ENCODE results near the gene GGACT.

The GGACT gene

DNA sequence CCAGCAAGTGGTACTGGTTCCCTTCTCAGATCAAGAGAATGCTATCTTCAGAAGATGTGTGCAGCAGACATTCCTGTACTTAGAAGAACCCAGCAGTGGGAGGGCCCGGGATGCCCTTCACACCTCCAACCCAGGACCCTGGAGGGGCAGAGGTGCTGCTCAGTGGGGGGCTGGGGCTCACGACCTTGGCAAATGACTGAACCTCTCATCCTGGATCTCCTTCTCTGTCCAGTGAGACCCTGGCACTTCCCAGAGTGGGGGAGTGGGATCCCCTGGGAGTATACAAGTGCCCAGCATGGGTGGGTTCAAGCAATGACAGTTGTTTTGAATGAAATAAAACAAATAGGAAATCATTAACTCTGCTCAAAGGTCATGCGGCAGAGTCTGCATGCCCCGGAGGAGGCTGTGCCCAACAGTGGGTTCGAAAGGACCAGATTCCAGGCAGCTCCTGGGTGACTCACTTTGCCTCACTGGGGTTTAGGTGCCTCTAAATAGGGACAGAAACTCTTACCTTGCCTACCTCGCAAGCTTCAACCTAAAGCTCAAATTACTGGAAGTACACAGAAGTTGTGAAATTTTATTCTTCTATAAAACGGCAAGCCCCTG lies 26.9 kb downstream of the GGACT start:
- no peak for DNase-seq (ENCODE audit: extremely low spot score)
- POLR2A ChIA-PET: no interaction called here
- TF ChIP-seq CTBP1 (IDR thresholded peaks at IDR 0.05; ENCODE audit: borderline replicate concordance): no peak
- no peak for TF ChIP-seq PKNOX1 (IDR thresholded peaks at IDR 0.05)
- TF ChIP-seq ZNF384 (IDR thresholded peaks at IDR 0.05): no peak
- TF ChIP-seq TARDBP (IDR thresholded peaks at IDR 0.05): no peak
- no peak for TF ChIP-seq LEF1 (IDR thresholded peaks at IDR 0.05; ENCODE audit: borderline replicate concordance)
- no peak for TF ChIP-seq SP1 (IDR thresholded peaks at IDR 0.05)
- no peak for TF ChIP-seq HDGF (IDR thresholded peaks at IDR 0.05; ENCODE audit: borderline replicate concordance)
- TF ChIP-seq L3MBTL2 (conservative IDR thresholded peaks at IDR 0.05): no peak
- no peak for TF ChIP-seq NFRKB (IDR thresholded peaks at IDR 0.05)
- CTCF ChIA-PET: interaction anchor here (3.4 kb wide), 1 partner anchor 11 kb away, joined by 13 read pairs; no protein-coding TSS in a partner anchor

- no peak for DNase-seq (ENCODE audit: extremely low spot score)
- POLR2A ChIA-PET: no interaction called here
- TF ChIP-seq FOXA1 (IDR thresholded peaks at IDR 0.05) (no peak), L3MBTL2 (conservative IDR thresholded peaks at IDR 0.05) (no peak), FOXM1 (IDR thresholded peaks at IDR 0.05; ENCODE audit: borderline replicate concordance) (no peak), CTBP1 (IDR thresholded peaks at IDR 0.05; ENCODE audit: borderline replicate concordance) (no peak), PKNOX1 (IDR thresholded peaks at IDR 0.05) (no peak), NFRKB (IDR thresholded peaks at IDR 0.05) (no peak), HDGF (IDR thresholded peaks at IDR 0.05; ENCODE audit: borderline replicate concordance) (no peak), FOXK2 (IDR thresholded peaks at IDR 0.05) (no peak)
- CTCF ChIA-PET: interaction anchor here (3.4 kb wide), 1 partner anchor 12 kb away, joined by 13 read pairs; no protein-coding TSS in a partner anchor
Measured at GRCh38 chr13:100561158-100561499, 27.5 kb downstream of the GGACT start.

DNA sequence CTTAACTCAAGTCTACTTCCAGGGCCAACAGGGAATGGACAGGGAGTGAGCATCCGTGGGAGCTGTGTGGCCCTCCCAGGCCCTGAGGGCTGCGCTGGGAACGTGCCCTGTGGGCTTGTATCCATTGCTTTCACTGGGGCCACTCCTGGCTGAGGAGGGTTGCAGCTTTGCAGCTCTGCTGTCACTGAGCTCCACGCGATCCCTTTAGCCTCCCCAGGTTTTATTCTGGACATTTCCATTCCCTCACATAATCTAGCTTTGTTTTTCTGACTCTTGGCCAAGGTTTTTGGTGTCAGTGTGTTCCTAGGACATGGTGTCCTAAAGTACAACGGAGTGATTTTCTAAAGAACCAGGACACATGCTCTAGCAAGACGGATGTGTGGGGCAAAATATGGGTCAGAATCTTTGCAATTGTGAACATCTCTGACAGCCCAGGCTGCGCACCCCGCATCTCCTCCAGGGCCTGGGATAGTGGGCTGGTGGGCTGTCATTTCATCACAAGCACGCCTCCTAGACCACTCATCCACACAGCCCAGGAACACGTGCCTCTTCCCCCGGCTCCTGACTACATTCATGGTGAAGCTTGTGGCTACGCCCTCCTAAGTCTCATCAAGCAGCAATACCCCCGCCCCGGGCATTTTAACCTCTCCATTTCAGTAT lies 28.0 kb downstream of the GGACT start:
- CTCF ChIA-PET: interaction anchor here (3.4 kb wide), 1 partner anchor 12 kb away, joined by 13 read pairs; no protein-coding TSS in a partner anchor
- DNase-seq (ENCODE audit: extremely low spot score): no peak
- no peak for TF ChIP-seq TARDBP (IDR thresholded peaks at IDR 0.05)
- no peak for TF ChIP-seq L3MBTL2 (conservative IDR thresholded peaks at IDR 0.05)
- no peak for TF ChIP-seq FOXK2 (IDR thresholded peaks at IDR 0.05)
- TF ChIP-seq FOXA1 (IDR thresholded peaks at IDR 0.05): no peak
- no peak for TF ChIP-seq ELF4 (IDR thresholded peaks at IDR 0.05)
- no peak for TF ChIP-seq BHLHE40 (IDR thresholded peaks at IDR 0.05; ENCODE audit: borderline replicate concordance)
- TF ChIP-seq LEF1 (IDR thresholded peaks at IDR 0.05; ENCODE audit: borderline replicate concordance): no peak
- TF ChIP-seq SUZ12 (IDR thresholded peaks at IDR 0.05): no peak
- TF ChIP-seq HDGF (IDR thresholded peaks at IDR 0.05; ENCODE audit: borderline replicate concordance): no peak
- TF ChIP-seq ARNT (IDR thresholded peaks at IDR 0.05): no peak
- no peak for TF ChIP-seq PKNOX1 (IDR thresholded peaks at IDR 0.05)
- TF ChIP-seq CTBP1 (IDR thresholded peaks at IDR 0.05; ENCODE audit: borderline replicate concordance): no peak
- TF ChIP-seq FOXM1 (IDR thresholded peaks at IDR 0.05; ENCODE audit: borderline replicate concordance): no peak
- no peak for TF ChIP-seq NFRKB (IDR thresholded peaks at IDR 0.05)
- no peak for TF ChIP-seq SP1 (IDR thresholded peaks at IDR 0.05)
- POLR2A ChIA-PET: no interaction called here

- DNase-seq (ENCODE audit: extremely low spot score): no peak
- CTCF ChIA-PET: interaction anchor here (3.4 kb wide), 1 partner anchor 13 kb away, joined by 13 read pairs; no protein-coding TSS in a partner anchor
- POLR2A ChIA-PET: no interaction called here
- TF ChIP-seq SUZ12 (IDR thresholded peaks at IDR 0.05) (no peak), FOXK2 (IDR thresholded peaks at IDR 0.05) (no peak), CTBP1 (IDR thresholded peaks at IDR 0.05; ENCODE audit: borderline replicate concordance) (no peak), ARNT (IDR thresholded peaks at IDR 0.05) (no peak), L3MBTL2 (conservative IDR thresholded peaks at IDR 0.05) (no peak), PKNOX1 (IDR thresholded peaks at IDR 0.05) (no peak), SP1 (IDR thresholded peaks at IDR 0.05) (no peak), NFRKB (IDR thresholded peaks at IDR 0.05) (no peak), FOXA1 (IDR thresholded peaks at IDR 0.05) (no peak), TARDBP (IDR thresholded peaks at IDR 0.05) (no peak), FOXM1 (IDR thresholded peaks at IDR 0.05; ENCODE audit: borderline replicate concordance) (no peak), ZNF384 (IDR thresholded peaks at IDR 0.05) (no peak), ELF4 (IDR thresholded peaks at IDR 0.05) (no peak), LEF1 (IDR thresholded peaks at IDR 0.05; ENCODE audit: borderline replicate concordance) (no peak), BHLHE40 (IDR thresholded peaks at IDR 0.05; ENCODE audit: borderline replicate concordance) (no peak), HDGF (IDR thresholded peaks at IDR 0.05; ENCODE audit: borderline replicate concordance) (no peak)
Measured at GRCh38 chr13:100559886-100560285, 28.7 kb downstream of the GGACT start.

DNA sequence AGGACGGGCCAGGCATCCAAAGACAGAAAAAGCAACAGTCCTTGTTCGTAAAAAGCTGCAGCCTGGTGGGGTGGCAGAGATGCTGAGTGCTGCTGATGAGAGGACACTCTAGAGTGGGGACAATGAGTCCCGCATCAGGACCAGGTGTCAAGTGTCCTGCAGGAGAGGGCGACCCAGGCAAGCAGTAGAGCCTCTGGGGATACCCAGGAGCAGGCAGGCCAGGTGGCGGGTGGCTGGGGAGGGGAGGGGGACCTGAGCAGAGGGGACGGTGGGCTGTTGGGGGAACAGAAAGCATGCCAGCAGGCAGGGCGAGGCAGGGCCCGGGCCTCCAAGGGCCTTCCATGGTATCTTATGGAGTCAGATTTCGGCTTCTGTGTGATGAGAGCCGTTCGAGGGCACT lies 35.8 kb downstream of the GGACT start:
- TF ChIP-seq FOXA1 (IDR thresholded peaks at IDR 0.05) (no peak), FOXK2 (IDR thresholded peaks at IDR 0.05) (no peak), SUZ12 (IDR thresholded peaks at IDR 0.05) (no peak), CTBP1 (IDR thresholded peaks at IDR 0.05; ENCODE audit: borderline replicate concordance) (no peak), FOXM1 (IDR thresholded peaks at IDR 0.05; ENCODE audit: borderline replicate concordance) (no peak), ELF4 (IDR thresholded peaks at IDR 0.05) (no peak), SP1 (IDR thresholded peaks at IDR 0.05) (no peak), BHLHE40 (IDR thresholded peaks at IDR 0.05; ENCODE audit: borderline replicate concordance) (no peak), ARNT (IDR thresholded peaks at IDR 0.05) (no peak), ZNF384 (IDR thresholded peaks at IDR 0.05) (no peak), PKNOX1 (IDR thresholded peaks at IDR 0.05) (no peak), L3MBTL2 (conservative IDR thresholded peaks at IDR 0.05) (no peak), NFRKB (IDR thresholded peaks at IDR 0.05) (no peak), HDGF (IDR thresholded peaks at IDR 0.05; ENCODE audit: borderline replicate concordance) (no peak), TARDBP (IDR thresholded peaks at IDR 0.05) (no peak), LEF1 (IDR thresholded peaks at IDR 0.05; ENCODE audit: borderline replicate concordance) (no peak)
- ChIA-PET POLR2A (no interaction called here), CTCF (no interaction called here)
- no peak for DNase-seq (ENCODE audit: extremely low spot score)
